ENCODE measurements around the gene C12orf57. TPM values are rescaled to one million over a fixed set of nuclear protein-coding genes. Genes with fewer than 3 reads are reported as not detected.

Gene C12orf57
- total RNA-seq, 4 donors from 2014 or later = 175 to 220 (median 183) TPM

- no peak overlapping the region for H3K27ac ChIP-seq
- intact Hi-C loops (cut with DNase I; ENCODE audit: low total_unique reads) = no loop called here
- peaks cover 0 to 3% of the 10 kb centered on the region in 2 donors for H3K4me1 ChIP-seq
- no peak for TF ChIP-seq POLR2A (IDR thresholded peaks at IDR 0.05)
- TF ChIP-seq CTCF (IDR thresholded peaks at IDR 0.05 in 4 of 5, conservative IDR thresholded peaks at IDR 0.05 in 1 of 5) = no peak
- H3K4me3 ChIP-seq = no peak overlapping the region
- in situ Hi-C loops (cut with MboI; ENCODE audit: low sequenced_read_pairs in 4 of 4) = no loop called here
- DNase-seq (no peak), ATAC-seq (no peak)
- no peaks in the 10 kb centered on the region for H3K27me3 ChIP-seq
- H3K9me3 ChIP-seq = no peaks in the 10 kb centered on the region
- no peaks in the 10 kb centered on the region for H3K36me3 ChIP-seq
These were observed 11.5 kb downstream of the C12orf57 start for GRCh38 chr12:6955108-6956020.

DNA sequence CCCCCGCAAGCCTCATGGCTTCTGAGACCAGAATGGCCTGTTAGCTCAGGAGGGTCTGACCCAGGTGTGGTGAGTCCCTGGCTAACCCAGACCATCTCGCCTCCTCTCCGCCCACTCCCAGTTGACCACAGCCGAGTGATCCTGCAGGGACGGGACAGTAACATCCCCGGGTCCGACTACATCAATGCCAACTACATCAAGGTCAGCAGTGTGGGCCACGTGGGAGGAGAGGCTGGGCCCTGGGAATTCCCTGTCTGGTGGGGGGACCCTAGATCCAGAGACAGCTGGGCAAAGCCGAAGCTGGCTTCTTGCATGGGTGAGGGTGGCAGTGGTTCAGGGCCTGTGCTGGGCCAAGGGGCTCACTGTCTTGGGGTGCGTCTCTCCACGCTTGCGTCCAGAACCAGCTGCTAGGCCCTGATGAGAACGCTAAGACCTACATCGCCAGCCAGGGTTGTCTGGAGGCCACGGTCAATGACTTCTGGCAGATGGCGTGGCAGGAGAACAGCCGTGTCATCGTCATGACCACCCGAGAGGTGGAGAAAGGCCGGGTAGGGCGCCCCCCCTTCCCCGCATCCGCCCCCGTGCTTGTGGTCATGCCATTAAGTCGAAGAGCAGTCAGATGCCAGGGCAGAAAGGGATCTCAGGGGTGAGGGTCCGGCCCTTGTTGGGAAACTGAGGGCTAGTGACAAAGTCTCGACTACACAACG lies 12.4 kb downstream of the C12orf57 start:
- Histone ChIP-seq H3K36me3 (no peaks in the 10 kb centered on the region), H3K4me1 (peaks cover 4 to 11% of the 10 kb centered on the region in 2 donors), H3K27me3 (no peaks in the 10 kb centered on the region), H3K27ac (no peak overlapping the region), H3K4me3 (no peak overlapping the region), H3K9me3 (no peaks in the 10 kb centered on the region)
- peak in 1 of 2 donors; percentile 16 for DNase-seq
- in situ Hi-C loops (cut with MboI; ENCODE audit: low sequenced_read_pairs in 4 of 4) = no loop called here
- intact Hi-C loops (cut with DNase I; ENCODE audit: low total_unique reads) = no loop called here
- no peak for TF ChIP-seq CTCF (IDR thresholded peaks at IDR 0.05 in 4 of 5, conservative IDR thresholded peaks at IDR 0.05 in 1 of 5)
- TF ChIP-seq POLR2A (IDR thresholded peaks at IDR 0.05) = no peak
- ATAC-seq = no peak

- no peak overlapping the region for H3K27ac ChIP-seq
- H3K27me3 ChIP-seq = no peaks in the 10 kb centered on the region
- no peaks in the 10 kb centered on the region for H3K36me3 ChIP-seq
- in situ Hi-C loops (cut with MboI; ENCODE audit: low sequenced_read_pairs in 4 of 4) = no loop called here
- intact Hi-C loops (cut with DNase I; ENCODE audit: low total_unique reads) = no loop called here
- no peaks in the 10 kb centered on the region for H3K9me3 ChIP-seq
- H3K4me1 ChIP-seq = peaks cover 13 to 17% of the 10 kb centered on the region in 2 donors
- TF ChIP-seq CTCF (IDR thresholded peaks at IDR 0.05 in 4 of 5, conservative IDR thresholded peaks at IDR 0.05 in 1 of 5) (no peak), POLR2A (IDR thresholded peaks at IDR 0.05) (no peak)
- H3K4me3 ChIP-seq = no peak overlapping the region
- ATAC-seq = no peak
- DNase-seq = no peak
These were observed 13.4 kb downstream of the C12orf57 start for GRCh38 chr12:6957151-6957701.

GRCh38 chr12:6957741-6958608 lies 14.2 kb downstream of the C12orf57 start:
- H3K27ac ChIP-seq = peak overlapping the region in 3 of 4 donors; percentile 69 to 70 (median 70)
- no peak for ATAC-seq
- intact Hi-C loops (cut with DNase I; ENCODE audit: low total_unique reads) (no loop called here), in situ Hi-C loops (cut with MboI; ENCODE audit: low sequenced_read_pairs in 4 of 4) (no loop called here)
- H3K36me3 ChIP-seq = no peaks in the 10 kb centered on the region
- peaks cover 13 to 19% of the 10 kb centered on the region in 2 donors for H3K4me1 ChIP-seq
- no peaks in the 10 kb centered on the region for H3K9me3 ChIP-seq
- no peak for DNase-seq
- no peaks in the 10 kb centered on the region for H3K27me3 ChIP-seq
- TF ChIP-seq CTCF (IDR thresholded peaks at IDR 0.05 in 4 of 5, conservative IDR thresholded peaks at IDR 0.05 in 1 of 5) (no peak), POLR2A (IDR thresholded peaks at IDR 0.05) (no peak)
- no peak overlapping the region for H3K4me3 ChIP-seq

Measured in gastrocnemius medialis (tissue), 4 donors.